Measurements from ENCODE around the gene HSPA6.
"Not testable (repeated sequence)": the region's sequence is repeated elsewhere in the genome, so short reads cannot be mapped to it uniquely, and the experiment has no call there.

The HSPA6 gene

DNA sequence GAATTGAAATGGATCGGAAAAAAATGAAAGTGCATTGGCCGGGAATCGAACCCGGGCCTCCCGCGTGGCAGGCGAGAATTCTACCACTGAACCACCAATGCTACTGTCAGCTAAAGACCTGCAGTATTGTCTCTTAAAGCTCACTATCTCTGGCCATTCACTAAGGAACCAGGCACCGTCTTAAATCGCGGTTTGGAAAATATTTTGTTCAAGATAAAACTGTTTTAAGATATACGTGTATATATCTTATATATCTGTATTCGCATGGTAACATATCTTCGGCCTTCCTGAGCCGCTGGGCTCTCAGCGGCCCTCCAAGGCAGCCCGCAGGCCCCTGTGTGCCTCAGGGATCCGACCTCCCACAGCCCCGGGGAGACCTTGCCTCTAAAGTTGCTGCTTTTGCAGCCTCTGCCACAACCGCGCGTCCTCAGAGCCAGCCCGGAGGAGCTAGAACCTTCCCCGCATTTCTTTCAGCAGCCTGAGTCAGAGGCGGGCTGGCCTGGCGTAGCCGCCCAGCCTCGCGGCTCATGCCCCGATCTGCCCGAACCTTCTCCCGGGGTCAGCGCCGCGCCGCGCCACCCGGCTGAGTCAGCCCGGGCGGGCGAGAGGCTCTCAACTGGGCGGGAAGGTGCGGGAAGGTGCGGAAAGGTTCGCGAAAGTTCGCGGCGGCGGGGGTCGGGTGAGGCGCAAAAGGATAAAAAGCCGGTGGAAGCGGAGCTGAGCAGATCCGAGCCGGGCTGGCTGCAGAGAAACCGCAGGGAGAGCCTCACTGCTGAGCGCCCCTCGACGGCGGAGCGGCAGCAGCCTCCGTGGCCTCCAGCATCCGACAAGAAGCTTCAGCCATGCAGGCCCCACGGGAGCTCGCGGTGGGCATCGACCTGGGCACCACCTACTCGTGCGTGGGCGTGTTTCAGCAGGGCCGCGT, at the start of gene HSPA6:
Gene HSPA6, plus strand, starts transcription at position 724 of the 925 bp plus-strand sequence. Its CDS starts 119 bp downstream, at position 843.
- peak; percentile 97 for DNase-seq

DNA sequence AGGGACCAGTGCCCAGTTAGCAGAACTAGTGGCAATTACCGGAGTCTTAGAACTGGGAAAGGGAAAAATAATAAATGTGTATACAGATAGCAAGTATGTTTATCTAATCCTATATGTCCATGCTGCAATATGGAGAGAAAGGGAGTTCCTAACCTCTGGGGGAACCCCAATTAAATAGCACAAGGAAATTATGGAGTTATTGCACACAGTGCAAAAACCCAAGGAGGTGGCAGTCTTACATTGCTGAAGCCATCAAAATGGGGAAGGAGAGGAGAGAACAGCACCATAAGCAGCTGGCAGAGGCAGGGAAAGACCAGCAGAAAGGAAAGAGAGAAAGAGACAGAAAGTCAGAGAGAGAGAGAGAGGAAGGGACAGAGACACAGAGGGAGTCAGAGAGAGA, 46.6 kb upstream of the HSPA6 start:
- DNase-seq = not testable (repeated sequence)

DNA sequence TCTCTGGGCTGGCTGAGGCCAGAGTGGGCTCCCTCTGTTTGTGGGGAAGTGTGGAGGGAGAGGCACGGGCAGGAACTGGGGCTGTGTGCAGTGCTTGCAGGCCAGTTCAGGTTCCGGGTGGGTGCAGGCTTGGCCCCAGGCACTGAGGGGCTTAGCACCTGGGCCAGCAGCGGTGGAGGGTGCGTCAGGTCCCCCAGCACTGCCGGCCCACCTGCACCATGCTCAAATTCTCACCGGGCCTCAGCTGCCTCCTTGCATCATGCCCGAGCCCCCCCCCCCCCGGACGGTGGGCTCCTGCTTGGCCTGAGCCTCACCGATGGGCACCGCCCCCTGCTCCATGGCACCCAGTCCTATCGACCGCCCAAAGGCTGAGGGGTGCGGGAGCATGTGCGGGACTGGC, 45.4 kb upstream of the HSPA6 start:
- no peak for DNase-seq

DNA sequence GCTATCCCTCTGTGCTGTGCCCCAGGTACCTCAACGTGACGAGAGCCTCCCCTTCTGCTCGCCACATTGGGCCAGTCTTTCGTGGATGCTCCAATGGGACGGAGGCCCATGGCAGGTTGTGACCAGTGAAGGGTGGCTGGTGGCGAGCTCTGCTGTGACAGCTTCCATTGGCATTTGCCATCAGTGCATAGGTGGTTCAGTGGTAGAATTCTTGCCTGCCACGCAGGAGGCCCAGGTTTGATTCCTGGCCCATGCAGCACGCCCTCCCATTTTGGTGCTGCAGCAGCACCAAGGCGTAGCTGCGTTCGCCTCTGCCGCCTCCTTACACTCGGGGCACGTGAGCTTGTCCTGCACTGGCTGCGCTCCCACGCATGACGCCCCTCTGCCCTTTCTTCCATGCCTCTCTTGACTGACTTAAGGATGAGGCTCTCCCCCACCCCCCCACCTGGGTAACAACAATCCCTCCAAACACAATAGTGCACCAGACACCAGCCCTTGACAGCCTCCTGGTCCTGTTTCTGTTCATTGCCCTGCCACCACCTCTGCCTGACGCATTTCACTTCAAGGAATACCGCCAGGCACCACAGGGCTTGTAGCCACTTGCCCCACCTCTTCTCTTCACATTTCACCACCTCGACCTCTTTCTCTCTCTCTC, 43.8 kb upstream of the HSPA6 start:
- DNase-seq = no peak

DNA sequence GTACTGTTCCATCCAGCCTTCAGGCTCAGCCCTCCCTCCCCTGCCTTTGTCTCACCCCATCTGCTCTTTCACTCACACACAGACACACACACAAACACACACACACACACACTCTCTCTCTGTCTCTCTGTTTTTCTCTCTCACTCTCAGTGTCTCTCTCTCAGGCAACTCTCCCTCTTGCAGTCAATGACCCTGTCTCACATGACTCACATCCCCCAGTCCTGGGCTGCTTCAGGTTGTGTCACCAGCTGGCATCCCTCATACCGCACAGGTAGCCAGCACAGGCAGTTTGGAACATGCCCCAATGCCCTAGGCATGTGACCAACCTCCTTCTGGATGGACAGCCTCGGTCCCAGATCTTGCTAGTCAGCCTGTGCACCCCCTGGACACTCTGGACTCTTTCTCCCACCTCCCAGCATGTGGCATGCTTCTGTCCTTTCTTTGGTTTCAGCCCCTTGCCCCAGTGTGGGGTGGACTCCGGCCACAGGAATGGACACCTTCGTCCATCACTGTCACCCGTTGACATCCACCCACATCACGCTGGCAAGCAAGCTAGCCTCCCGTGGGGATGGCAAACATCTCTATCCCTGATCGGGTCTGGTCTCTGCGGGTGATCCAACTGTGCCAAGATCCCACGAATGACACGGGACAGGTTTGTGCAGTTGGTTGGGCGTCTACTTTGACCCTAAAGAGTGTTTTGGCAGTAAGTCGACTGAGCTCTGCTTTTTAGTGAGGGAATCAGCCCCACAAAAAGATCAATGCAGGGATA, 42.5 kb upstream of the HSPA6 start:
- no peak for DNase-seq

DNA sequence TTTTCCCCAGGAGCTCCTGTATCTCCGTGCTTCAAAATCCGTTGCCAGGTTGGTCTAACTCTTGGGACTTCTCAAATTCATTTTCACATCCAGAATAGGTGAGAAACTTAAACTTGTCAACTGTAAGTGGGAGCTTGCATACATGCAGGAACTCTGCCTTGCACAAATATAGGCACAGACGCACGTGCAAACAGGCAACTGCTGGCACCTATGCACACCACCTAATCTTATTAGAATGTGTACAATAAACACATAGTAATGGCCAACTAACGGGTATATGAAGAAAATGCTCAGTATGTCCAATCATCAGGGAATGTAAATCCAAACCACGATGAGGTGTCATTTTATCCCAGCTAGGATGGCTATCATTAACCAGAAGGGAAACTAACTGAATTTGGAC, 41.7 kb upstream of the HSPA6 start:
- DNase-seq = no peak

DNA sequence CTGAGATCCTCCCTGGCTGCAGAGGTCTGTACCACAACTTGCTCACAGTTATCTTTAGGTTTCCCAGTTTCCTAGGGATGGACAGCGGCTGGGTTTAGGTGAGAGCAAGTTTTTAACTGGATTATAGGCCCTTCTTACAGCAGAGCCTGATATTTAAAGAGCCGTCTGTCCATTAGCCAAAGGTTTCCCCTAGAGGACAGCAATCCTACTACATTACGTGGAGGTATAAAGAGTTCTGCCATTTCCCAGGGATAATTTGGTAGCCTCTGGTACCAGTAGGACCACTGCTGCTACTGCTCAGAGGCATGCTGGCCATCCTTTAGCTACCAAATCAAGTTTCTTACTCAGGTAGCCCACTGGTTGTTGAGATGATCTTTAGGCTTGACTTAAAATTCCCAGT, 41.0 kb upstream of the HSPA6 start:
- DNase-seq = no peak

DNA sequence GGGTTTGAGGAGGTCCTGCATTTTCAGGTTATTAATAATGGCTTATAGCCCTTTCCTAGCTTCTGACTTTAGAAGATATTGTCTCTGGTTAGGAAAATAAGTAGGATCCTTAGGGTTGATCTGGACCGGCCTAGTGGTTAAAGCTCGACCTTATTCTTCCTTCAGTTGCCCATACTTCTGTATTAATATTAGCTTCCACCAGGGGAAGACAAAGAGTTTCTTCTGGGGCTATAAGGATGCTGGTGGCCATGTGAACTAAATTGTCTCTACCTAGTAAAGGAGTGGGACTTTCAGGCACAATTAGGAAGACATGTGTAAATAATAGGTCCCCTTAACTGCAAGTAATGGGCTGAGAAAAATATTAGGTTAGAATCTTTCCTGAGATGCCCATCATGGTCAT, 39.7 kb upstream of the HSPA6 start:
- DNase-seq = no peak

DNA sequence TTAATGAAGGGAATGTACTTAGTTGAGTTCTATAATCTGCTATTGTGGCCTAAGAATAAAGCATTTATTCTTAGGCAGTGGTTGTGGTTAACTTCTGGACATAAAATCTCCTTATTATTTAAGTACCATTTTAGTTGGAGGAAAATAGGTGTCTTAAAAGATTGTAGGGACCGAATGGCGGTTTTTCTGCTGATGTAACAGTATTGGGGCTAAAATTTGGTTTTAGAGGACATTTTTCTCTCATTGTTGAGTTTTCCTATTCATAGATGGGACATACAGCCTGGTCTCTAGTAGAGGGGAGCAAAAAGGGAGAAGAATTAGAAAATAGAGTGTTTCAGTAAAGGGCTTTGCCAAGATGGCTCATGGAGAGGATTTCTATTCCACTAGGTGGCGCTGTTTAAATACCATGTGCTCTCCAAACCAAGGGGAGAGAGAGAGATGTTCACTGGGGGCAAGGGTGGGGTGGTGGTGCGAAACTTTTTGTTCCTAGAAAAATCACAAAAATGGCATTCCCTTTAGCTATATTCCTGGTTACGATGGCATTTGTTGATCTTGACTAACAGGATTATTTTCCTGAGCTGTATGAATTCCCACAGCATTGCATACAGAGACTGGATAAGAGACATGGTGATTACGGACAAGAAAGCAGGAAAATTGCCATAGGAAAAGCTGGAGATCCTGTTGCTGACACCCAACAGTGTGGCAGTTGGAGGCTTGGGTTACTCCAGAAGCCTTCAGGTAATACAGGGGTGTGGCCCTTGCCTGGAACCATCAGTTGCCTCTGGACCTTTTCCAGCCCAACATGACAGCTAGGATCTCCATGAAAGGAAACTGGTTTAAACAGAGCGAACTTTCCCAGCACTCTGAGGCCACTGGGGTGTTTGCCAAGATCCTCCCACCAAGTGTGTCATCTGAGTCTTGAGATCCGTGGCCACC, 37.3 kb upstream of the HSPA6 start:
- peak; percentile 71 for DNase-seq

DNA sequence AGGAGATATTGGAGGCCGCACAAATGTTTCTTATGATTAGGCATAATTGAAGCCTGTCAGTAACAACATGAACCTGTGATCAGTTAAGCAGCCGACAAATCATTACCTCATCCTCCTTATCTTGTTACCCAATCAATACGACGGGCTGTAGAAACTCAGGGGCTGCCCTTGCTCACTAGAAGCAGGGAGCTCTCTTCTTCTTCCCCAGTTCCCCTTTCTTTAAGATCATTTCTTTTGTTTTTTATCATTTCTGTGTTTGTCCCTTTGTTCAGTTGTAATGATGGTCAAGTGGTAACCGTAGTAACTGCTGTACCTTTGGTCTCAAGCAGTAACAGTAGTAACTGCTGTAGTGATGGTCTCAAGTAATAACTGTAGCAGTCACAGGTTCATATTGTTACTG, 32.9 kb upstream of the HSPA6 start:
- DNase-seq = no peak

DNA sequence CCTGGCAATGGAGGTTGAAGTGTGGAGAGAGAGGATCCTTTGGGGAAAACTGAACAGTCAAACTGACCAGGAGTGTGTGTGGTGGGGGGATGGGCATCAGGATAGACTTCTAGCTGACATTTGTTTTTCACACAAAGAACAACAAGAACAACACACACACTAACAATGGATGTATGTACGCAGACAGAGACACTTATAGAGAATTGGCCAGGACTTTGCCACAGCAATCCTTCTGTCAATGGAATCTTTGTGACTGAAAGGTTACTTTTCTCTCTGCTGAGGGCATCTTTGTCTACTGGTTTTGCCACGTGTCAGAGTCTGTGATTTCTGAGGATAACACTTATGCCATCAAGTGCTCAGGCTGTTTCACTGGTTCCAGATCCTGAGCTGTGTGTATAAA, 31.5 kb upstream of the HSPA6 start:
- DNase-seq = no peak

DNA sequence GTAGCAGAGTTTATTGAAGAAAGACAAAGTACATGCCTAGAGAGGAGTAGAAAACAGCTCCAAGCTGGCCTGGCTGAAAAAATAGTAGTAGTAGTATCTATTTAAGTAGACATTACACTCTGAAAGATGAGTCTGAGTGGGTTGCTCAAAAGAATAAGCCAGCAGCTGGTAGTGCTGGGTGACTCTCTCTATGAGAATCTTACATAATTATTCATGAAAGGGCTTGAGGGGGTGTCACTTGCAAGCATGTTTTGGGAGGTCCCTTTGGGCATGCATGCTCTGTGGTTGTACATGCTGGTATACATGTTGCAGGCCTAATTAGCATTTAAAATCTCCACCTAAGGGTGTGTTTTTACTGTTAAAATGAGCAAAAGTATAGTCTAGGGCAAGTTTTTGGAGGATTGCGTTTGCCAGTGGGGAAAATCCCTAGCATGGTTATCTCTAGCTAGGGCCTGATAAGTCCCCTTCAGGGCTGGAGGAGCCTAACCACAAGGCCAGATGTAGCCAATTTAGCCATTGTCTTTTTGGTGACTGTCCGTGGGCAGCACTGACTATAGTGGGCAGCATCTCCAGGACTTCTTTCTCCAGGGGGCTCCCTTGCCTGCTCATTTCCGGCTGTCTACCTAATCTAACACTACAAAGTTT, 30.1 kb upstream of the HSPA6 start:
- DNase-seq = no peak

DNA sequence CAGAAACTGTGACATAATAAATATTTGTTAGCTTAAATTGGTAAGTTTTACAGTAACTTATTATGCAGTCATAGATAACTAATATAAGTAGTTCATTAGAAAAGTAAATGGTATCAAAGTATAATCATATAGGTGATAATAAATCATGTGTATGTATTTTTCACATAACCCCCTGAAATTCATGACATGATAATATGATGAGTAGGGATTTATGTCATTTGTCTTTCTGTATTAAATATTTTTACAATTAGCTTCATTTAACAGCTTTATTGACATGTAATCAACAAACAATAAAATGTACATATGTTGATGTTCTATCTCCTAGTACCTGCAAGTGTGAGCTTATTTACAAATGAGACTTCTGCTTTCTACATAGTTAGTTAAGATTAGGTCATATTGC, 28.9 kb upstream of the HSPA6 start:
- DNase-seq = no peak

DNA sequence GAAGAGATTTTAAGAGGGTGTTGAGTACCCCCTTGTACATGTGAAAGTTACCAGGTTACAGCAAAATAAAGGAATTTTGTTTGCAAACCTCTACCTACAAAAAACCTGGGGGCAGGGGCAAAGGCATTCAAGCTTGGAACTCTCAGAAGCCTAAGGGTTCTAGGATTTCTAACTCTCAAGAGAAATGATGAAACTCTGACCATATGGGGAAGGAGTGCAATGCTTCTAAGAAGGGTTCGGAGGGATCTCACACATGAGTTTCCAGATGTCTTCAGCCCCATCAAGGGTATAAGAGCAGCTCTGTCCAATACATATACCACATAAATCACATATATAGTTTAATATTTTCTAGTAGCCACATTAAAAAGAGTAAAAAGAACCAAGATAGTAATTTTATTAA, 26.4 kb upstream of the HSPA6 start:
- DNase-seq = no peak

DNA sequence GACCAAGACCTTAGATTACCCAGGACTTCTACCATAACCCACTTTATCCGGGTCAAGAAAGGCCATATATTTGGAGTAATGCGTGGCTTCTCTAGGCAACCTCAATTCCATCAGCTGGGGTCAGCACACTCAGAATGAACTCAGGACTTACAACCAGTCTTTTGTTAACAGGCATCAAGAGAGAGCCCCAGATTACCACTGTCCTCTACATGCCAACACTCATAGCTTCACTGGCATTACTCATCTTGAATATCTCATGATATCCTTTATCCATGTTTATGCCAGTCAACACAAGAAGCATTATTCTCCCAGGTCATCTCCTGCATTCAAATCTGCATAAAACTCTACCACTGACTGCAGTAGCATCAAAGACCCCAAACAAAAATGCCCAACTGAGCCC, 25.7 kb upstream of the HSPA6 start:
- no peak for DNase-seq

DNA sequence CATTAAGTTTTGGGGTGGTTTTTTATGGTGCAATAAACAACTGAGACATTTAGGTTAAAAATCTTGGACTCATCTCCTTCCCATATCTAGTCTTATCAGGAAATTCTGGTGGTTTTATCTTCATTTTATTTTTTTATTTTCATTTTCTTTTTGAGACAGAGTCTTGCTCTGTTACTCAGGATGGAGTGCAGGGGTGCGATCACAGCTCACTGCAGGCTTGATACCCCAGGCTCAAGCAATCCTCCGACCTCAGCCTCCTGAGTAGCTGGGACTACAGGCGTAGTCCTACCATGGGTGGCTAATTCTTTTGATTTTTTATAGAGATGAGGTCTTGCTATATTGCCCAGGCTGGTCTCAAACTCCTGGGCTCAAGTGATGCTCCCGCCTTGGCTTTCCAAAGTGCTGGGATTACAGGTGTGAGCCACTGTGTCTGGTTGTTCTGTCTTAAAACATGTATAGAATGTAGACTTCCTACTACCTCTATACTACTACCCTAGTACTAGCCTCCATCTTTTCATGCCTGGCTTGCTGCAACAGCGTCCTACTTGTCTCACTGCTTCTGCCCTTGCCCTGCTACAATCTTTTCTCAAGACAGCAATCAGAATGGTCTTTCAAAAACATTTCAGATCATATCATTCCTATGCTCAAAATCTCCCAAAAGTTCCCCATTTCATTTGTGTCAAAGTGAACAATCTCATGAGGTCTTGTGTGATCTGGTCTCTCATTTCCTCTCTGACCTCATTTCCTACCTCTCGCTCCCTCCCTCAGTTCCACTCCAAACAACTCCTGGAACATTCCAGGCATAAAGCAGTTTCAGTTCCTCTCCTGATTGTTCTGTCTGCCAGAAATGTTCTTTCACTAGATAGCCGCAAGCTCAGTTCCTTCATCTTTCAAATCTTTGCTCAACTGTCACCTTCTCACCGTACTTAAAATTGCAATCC, 25.0 kb upstream of the HSPA6 start:
- no peak for DNase-seq

DNA sequence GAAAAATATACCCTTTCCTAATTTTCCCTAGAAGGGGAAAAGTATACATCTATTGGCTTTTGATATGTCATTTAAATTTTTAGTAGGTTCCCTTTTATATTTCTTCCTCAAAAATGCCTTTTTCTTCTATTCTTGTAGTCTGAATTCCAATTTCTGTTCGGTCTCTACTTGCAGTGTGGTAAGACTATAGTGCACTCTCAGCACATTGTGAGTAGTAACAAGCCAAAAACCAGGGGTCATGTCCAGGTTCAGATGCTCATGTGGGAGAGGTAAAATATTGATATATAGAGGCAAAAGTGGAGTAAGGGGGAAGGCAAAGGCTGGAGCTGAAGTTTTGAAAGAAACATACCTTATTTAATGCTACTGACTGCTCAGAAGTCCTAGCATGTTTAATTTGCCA, 23.1 kb upstream of the HSPA6 start:
- DNase-seq = no peak

DNA sequence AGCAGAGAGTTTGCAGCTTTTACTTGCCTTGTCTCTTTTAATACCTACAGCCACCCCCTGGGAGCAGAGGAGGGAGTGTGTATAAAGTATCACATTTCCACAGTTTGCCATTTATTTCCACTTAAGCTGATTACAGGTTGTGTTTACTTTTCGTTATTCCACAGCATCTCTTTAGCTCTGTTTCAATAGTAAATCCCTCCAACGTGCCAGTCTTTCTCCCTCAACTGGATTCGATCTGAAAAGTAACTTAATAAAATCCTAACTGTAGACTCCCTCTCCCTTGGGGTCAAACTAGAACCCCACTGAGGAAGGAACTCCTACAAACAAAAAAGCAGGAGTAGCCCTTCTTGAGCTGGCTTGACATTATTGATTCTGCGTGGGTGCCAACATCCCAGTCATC, 22.2 kb upstream of the HSPA6 start:
- no peak for DNase-seq

DNA sequence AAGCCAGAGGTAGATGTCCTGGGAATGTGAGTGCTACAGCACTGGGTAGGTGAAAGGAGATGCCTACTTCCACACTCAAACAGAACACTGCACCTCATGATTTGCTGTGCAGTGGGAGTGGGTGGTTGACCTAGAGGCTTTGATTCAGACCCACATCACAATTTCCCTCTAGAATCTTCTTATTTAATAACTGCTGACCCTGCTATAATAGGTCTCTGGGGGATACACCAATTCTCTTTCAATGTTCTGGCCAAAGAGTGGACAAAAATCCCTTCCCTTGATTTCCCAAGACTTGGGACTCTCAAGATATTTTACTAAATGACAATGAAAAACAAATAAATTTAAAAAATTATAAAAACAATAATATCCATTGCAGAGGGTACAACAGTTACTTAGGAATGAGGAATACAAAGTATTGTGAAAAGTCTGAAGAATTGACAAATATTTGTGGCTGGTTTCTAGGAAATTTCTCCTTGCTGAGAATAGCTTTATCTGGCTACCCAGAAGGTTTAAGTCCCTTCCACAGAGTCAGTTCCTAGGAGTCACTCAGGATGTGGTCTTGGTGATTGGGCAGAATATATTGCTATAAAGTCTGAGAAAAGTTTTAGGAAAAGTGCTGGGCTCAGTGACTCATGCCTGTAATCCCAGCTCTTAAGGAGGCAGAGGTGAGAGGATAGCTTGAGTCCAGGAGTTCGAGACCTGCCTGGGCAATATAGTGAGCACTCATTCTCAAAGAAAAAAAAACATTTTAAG, 21.5 kb upstream of the HSPA6 start:
- DNase-seq = no peak

DNA sequence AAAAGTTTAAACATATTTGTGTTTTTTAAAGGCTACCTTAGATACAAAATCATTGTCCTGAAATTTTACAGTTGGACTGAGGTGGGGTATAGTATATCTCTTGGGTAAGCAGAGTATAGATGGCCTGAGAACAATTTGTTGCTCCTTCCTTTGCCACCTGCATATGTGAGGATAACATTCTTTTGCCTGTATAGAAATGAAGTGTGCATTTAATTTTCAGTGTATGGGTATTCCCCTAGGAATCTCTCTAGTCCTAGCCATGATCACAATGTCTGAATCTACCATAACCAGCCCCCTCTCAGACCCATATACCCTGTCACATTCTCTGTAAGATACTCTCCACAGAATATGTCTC, 21.0 kb upstream of the HSPA6 start:
- no peak for DNase-seq
